ENCODE measurements around the gene RNFT2.

DNA sequence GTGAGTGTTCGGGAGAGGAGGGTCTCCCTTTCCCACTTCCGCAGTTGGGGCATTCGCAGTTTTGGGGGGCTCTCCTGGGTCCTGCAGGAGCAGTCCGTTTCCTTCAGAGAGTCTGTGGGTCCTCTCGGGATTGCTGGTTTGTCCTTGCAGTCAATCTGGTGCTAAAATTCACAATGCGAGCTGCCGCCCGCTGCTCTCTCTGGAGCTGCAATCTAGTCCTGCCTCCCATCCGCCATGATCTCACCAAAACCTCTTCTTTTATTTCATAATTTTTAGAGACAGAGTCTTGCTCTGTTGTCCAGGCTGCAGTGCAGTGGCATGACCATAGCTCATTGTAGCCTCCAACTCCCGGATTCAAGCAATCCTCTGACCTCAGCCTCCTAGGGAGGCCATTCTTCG is 22.5 kb downstream of the RNFT2 start:
- TF ChIP-seq, protein P1, sequence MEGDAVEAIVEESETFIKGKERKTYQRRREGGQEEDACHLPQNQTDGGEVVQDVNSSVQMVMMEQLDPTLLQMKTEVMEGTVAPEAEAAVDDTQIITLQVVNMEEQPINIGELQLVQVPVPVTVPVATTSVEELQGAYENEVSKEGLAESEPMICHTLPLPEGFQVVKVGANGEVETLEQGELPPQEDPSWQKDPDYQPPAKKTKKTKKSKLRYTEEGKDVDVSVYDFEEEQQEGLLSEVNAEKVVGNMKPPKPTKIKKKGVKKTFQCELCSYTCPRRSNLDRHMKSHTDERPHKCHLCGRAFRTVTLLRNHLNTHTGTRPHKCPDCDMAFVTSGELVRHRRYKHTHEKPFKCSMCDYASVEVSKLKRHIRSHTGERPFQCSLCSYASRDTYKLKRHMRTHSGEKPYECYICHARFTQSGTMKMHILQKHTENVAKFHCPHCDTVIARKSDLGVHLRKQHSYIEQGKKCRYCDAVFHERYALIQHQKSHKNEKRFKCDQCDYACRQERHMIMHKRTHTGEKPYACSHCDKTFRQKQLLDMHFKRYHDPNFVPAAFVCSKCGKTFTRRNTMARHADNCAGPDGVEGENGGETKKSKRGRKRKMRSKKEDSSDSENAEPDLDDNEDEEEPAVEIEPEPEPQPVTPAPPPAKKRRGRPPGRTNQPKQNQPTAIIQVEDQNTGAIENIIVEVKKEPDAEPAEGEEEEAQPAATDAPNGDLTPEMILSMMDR (IDR thresholded peaks at IDR 0.05): no peak
- no peak for TF ChIP-seq POLR2AphosphoS5 (IDR thresholded peaks at IDR 0.05; ENCODE audit: low read depth, low read length)

All from Panc1 (cell line).